HPDE6-E6E7 (cell line): Measurements from ENCODE around the gene DDIT4.
"Not testable (repeated sequence)": the region's sequence is repeated elsewhere in the genome, so short reads cannot be mapped to it uniquely, and the experiment has no call there.

ENCODE experiments used
- DNase-seq: peaks from one replicate; pipeline ENCODE4 v3.0.0; 2011; ENCODE audit warnings: missing footprints; ENCODE audit errors: extremely low spot score

The DDIT4 gene

DNA sequence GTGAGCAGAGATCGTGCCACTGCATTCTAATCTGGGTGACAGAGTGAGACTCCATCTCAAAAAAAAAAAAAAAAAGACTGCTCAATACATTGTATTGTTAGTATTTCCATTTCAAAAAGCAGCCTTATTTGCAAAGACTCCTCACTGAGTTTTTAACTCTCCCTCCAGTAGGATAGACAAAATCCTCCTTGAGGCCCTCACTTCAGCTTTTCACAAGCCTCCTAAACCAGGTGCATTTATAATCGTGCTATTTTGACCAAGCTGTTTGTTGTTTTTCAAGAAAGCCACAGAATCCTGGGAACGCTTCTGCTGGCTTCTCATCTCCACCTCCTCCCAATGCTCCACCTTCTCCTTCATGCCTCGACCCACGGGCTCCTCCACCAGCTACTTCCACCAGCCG lies 6.3 kb upstream of the DDIT4 start:
- no peak for DNase-seq

- no peak for DNase-seq
These were observed 5.8 kb upstream of the DDIT4 start for GRCh38 chr10:72267819-72268399.

DNA sequence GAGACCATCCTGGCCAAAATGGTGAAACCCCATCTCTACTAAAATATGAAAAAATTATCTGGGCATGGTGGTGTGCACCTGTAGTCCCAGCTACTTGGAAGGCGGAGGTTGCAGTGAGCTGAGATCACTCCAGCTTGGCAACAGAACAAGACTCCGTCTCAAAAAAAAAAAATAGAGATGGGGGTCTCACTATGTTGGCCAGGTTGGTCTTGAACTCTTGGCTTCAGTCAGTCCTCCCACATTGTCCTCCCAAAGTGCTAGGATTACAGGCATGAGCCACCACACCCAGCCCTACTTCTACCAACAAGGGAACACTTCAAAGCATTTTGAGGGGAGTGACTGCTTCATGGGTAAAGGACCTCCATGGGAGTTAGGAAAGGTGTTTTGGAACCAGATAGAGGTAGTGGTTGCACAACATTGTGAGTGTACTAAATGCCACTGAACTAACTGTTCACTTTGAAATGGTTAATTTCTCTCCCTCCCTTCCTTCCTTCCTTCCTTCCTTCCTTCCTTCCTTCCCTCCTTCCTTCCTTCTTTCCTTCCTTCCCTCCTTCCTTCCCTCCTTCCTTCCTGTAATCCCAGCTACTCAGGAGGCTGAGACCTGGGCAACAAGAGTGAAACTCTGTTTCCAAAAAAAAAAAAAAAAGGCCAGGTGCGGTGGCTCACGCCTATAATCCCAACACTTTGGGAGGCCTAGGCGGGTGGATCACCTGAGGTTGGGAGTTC lies 5.1 kb upstream of the DDIT4 start:
- DNase-seq = not testable (repeated sequence)

DNA sequence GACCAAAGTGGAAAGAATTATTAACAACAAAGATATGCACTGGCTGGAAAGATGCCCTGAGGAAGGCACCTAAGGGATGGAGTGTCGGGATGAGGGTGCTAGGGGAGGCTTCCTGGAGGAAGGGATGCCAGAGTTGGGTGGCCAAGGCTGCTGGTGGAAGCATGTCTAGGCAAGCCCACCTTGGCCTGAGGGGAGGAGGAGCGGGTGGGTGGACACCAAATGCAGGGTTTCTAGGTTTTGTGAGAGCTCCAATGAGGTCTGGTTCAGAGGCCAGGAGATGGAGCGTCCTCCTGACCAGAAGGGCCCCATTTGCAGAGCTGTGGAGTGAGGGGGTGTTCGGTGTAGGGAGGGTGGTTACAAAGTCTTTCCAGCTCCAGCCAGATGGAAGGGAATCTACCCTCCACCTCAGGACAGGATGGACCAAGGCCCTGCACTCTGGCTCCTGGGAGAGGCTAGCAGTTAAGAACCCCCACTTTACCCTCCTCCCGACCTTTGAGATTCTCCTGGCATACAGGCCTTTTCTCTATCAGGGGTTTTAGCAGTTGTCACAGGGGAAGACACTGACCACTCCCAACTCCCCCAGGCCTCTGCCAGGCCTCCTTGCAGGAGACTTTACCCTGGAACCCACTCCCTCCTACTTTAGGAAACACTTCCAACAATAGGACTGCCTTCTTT lies 3.0 kb upstream of the DDIT4 start:
- DNase-seq = no peak

- DNase-seq = no peak
These were observed 875 bp upstream of the DDIT4 start for GRCh38 chr10:72272689-72273409.

- no peak for DNase-seq
These were observed 547 bp downstream of the DDIT4 start for GRCh38 chr10:72274213-72274729.

DNA sequence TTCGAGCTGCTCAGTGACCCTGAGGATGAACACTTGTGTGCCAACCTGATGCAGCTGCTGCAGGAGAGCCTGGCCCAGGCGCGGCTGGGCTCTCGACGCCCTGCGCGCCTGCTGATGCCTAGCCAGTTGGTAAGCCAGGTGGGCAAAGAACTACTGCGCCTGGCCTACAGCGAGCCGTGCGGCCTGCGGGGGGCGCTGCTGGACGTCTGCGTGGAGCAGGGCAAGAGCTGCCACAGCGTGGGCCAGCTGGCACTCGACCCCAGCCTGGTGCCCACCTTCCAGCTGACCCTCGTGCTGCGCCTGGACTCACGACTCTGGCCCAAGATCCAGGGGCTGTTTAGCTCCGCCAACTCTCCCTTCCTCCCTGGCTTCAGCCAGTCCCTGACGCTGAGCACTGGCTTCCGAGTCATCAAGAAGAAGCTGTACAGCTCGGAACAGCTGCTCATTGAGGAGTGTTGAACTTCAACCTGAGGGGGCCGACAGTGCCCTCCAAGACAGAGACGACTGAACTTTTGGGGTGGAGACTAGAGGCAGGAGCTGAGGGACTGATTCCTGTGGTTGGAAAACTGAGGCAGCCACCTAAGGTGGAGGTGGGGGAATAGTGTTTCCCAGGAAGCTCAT lies 1.1 kb downstream of the DDIT4 start:
- no peak for DNase-seq

- DNase-seq = no peak
These were observed 1.8 kb downstream of the DDIT4 start for GRCh38 chr10:72275351-72276012.

DNA sequence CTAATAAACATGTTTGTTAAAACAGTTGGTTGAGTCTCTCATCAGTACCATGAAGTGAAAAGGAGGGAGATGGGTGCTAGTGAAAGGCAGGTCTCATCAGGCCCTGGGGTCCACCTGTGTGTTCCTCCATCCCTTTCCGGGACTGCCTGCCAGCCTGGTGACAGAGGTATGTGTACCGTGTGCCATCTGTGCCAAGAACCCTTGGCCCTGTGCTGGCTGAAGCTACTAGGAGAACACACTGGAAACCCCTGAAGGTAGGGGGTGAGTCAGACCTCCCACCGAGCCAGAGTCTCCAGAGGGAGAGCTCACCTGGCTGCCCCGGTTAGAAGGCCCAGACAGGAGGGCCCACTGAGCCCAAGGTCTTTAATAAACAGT lies 2.3 kb downstream of the DDIT4 start:
- no peak for DNase-seq

DNA sequence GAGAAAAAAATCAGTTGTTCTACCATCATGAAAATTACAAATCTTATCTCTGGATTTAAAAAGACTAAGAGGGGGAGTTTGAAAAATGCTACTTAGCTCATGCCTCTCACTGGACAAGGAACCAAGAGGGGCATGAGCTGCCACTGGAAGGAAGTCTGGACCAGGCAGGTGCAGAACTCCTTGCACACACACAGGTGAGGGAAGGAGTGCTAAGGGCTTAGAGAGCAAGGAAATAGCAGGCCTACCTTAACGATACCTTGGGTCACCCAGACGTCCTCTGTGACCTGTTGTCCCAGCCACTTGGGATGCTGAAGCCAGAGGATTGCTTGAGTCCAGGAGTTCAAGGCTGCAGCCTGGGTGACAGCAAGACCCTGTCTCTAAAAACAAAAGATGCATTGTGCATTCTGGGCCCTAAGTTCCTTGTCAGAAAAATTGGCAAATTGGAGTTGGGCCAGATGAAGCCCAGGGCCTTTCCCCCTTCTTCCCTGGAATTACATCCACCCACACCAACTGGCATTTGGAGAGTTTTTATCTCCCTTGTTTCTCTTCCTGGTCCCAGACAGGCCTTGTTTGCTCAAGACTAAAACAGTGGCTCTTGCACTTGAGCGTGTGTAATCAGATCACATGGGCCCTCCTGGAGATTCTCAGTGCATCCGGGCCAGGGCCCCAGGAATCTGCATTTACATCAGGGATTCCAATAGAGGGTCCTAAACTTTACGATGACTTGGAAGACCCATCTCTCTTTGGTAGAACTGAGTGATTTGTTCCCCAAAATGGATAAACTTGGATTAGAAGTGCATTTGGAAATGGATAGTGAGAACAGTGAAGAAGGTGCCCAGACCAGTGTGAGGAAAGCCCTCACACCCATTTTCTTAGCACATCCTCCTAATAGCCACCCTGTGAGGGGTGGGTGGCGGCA lies 3.0 kb downstream of the DDIT4 start:
- no peak for DNase-seq

- no peak for DNase-seq
These were observed 3.7 kb downstream of the DDIT4 start for GRCh38 chr10:72277340-72277995.

DNA sequence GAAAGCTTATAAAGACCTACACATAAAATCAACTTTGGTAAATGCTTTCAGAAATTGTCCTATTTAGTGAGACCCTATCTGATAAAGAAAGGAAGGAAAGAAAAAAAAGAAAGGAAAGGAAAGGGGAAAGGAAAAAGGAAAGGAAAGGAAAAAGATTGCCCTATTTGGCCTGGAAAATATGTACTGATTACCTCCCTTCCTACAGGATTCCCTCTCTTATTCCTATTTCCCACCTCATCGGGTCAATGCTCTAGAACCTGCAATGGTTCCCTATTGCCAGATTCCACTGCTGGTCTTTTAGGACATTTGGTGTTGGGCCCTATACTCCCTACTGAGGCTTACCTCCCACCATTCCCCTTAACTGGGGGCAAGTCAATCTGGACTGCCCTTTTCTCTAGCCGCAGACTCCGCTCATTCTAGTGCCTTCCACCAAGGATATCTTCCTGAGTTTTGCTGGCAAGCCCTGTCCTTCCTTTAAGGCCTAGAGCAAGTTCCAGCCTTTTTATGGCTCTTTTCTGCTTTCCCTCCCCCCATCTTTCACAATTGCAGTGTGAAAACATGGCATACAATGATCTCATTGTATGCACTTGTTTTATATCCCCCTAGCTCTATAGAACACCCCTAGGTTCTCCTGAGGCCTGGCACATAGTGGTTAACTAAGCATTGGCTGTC lies 4.4 kb downstream of the DDIT4 start:
- DNase-seq = no peak

DNA sequence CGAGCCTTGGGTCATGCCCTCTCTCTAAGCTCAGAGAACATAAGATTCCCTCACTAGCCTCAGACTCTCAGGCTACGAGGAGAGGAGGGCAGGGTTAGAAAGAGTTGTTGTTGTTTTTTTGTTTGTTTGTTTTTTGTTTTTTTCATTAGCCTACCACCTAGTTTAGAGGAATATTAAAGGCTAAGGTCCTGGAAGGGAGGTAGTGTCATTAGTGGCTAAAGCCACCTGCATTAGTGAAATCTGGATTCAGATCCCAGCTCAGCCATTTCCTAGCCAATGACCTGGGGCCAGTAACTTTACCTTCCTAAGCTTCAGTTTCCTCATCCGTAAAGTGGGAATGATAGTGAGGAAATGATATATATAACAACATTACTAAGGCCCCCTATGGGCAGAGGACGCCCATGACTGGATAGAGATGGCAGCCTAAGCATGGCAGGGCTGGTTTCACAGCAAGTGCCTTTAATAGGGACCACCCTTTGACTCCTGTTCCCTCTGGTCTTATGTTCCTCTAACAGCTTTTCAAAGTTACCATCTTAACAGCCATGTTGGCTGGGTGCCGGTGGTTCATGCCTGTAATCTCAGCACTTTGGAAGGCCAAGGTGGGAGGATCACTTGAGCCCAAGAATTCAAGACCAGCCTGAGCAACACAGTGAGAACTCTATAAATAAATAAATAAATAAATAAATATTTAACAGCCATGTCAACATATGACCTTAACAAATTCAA lies 5.1 kb downstream of the DDIT4 start:
- no peak for DNase-seq

DNA sequence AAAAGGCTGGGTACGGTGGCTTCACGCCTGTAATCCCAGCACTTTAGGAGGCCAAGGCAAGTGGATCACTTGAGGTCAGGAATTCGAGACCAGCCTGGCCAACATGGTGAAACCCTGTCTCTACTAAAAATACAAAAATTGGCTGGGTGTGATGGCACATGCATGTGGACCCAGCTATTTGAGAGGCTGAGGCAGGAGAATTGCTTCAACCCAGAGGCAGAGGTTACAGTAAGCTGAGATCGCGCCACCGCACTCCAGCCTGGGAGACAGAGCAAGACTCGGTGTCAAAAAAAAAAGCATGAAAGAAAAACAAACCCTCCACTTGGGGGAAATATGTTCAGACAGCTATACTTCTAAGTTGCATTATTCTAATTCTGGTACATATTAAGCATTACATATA lies 5.9 kb downstream of the DDIT4 start:
- DNase-seq = not testable (repeated sequence)

GRCh38 chr10:72283131-72283530 lies 9.4 kb downstream of the DDIT4 start:
- no peak for DNase-seq

DNA sequence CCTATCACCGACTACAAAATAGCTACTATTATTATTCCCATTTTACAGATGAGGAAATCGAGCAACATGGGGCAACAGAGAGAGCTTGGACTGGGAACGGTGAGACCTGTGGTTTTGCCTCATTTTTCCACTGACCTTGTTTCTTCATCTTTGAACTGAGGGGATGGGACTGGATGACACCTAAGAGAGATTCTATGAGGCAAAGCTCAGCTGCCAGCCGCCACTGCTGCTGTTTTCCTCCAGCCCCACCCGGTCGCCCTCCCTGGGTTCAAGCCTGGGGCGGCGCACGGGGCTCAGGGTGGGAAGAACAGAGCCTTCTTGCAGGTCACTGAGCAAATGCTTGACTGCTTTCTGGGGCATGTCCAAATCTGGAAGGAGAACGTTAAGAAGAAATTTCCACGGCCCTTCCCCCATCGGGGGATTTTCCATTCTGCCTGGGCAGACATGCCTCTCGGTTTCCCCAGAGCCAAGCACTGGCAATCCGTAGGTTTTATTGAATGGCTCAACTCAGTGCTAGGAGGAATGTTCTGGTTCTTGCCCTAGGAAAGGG lies 12.3 kb downstream of the DDIT4 start:
- DNase-seq = no peak

- no peak for DNase-seq
These were observed 17.4 kb downstream of the DDIT4 start for GRCh38 chr10:72291019-72291532.

- DNase-seq = peak; percentile 95
These were observed 18.5 kb downstream of the DDIT4 start for GRCh38 chr10:72292223-72292691.
